ENCODE results near the gene GRIN2C.

GRIN2C gene

GRCh38 chr17:74818291-74818938, 41.3 kb downstream of the GRIN2C start:
- no peak for DNase-seq

- no peak for DNase-seq
Measured at GRCh38 chr17:74816905-74817620, 42.6 kb downstream of the GRIN2C start.

- DNase-seq, result no peak
Measured at GRCh38 chr17:74815550-74816370, 43.9 kb downstream of the GRIN2C start.

GRCh38 chr17:74815067-74815466, 44.6 kb downstream of the GRIN2C start:
- DNase-seq, result no peak

DNA sequence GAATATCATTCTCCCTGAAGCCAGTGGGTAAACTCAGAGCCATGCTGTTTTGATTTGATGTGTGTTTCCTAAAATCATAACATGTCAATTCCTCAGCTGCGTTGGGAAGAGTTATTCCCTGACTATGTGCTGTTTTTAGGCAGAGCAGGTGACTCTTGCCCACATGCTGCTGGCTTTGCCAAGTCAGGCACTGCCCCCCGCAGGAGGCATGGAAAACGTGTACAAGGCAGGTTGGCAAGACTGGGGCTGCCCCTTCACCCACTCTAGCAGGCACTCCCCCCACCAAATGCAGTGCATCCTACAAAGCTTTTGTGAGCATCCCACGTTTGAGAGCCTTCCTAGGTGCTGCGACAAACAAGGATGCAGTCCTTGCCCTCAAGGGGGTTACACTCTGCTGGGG, 45.2 kb downstream of the GRIN2C start:
- no peak for DNase-seq

GRCh38 chr17:74812109-74813009, 47.3 kb downstream of the GRIN2C start:
- no peak for DNase-seq

GRCh38 chr17:74810699-74811485, 48.8 kb downstream of the GRIN2C start:
- DNase-seq, result no peak

GRCh38 chr17:74808714-74809430, 50.8 kb downstream of the GRIN2C start:
- DNase-seq, result no peak

- no peak for DNase-seq
Measured at GRCh38 chr17:74807925-74808324, 51.8 kb downstream of the GRIN2C start.

DNA sequence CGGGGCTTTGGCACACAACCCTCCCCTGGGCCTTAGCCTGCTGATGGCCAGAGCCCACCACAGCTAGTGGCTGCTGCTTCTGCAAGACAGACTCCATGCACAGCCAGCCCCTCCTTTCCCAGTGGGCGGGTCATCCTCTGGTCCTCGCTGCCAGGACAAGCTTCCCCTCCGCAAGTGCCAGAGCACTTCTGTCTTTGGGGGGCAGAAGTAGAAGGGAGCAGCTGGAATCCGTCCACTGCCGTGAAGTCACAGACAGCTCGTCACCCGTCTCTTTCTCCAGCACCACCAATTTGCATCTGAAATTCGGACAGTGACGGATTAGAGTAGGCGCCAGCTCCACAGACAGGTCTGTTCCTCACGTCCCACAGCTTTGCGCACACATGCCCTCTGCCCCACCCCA, 52.2 kb downstream of the GRIN2C start:
- no peak for DNase-seq

DNA sequence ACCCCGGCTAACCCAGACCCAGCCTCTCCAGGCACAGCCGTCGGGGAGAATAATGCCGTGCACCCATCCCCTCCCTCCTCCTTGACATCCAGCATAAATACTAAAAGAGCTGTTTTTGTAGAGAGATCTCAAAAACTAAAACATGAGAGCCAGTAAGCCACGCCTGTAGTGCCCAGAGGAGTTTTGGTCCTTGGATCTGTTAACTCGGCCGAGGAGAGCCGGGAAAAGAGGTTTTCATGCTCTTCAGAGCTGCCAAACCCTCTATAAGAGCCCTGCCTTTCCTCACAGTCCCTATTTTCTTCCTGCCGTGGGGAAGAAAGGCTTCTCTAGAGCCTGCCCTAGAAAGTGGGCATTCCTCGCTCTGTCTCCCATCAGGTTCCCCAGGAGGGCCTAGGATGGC, 53.4 kb downstream of the GRIN2C start:
- DNase-seq, result no peak

DNA sequence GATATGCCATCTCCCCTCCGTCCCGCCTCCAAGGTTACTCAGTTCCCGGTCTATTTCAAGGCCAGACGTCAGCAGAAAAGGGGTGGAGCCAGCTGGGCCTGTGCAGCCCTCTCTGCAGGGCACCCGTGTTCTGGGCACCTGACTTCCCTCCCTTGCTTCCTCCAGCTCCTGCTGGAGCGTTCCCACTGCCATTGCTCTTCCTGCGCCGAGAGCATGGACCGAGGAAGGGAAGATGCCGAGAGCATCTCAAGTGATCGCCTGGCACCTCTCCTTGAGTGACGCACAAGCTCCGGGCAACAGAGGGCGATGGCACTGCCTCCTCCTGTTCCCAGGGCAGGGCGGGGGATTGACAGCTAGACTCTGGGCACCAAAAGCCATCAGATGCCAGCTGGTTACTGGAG, 54.1 kb downstream of the GRIN2C start:
- no peak for DNase-seq

DNA sequence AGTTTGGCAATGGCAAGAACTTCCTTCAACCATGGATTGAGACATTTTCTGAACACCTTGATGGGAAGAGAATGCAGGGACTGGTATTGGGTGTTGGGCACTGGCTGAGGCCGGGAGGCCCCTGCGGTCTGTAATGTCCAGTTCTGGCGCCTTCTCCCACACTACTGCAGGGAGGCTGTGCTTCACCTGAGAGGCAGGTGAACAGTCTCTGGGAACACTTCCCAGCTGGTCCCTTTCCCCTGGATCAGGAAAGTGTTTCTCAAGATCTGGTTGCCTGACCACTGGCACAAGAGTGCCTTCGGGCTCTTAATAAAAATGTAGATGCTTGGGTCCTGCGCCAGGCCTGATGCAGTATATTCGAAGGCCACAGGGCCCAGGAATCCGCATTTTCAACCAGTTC, 55.0 kb downstream of the GRIN2C start:
- DNase-seq, result no peak

- no peak for DNase-seq
Measured at GRCh38 chr17:74803971-74804370, 55.7 kb downstream of the GRIN2C start.

DNA sequence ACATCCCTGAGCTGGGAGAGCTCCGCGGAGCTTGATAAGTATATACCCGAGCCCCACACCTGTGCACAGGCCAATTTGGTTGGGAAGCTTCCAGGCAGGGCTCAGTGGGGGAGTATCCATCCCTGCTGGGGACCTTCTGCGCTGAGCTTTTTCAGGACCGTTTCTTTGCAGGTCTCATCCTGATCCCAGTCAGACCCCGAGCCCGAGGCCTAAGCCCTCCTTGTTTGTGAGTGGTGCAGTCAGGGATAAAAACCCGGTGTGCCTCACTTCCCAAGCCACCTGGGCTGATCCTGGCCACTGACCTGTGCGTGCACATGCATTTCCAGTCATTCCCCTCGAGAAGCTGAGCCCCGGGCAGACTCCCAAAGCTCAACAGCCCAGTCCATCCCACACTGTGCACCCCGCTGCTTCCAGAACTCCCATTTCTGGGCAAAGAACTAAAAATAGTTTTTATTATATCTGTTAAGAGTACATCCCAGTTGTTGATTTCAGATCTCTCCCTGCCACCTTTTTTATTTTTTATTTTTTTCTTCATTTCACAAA, 56.2 kb downstream of the GRIN2C start:
- no peak for DNase-seq

DNA sequence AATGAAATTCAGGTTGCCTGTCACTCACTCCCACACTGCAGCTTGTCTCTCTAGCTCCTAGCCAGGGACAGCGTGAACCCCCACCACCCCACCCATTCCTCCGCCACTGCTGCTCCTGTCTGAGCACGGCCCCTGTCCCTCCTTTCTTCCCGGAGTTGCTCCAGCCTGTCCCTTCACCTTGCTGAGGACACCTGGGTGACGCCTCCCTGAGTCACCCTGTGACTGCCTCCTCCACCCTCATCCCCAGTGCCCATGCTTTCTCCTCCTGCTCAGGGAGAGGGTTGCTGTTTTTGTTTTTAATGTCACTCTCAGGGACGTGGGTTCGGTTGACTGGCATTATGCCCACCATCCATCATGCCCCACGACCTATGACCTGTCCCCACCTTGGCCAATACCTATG, 57.8 kb downstream of the GRIN2C start:
- no peak for DNase-seq

DNA sequence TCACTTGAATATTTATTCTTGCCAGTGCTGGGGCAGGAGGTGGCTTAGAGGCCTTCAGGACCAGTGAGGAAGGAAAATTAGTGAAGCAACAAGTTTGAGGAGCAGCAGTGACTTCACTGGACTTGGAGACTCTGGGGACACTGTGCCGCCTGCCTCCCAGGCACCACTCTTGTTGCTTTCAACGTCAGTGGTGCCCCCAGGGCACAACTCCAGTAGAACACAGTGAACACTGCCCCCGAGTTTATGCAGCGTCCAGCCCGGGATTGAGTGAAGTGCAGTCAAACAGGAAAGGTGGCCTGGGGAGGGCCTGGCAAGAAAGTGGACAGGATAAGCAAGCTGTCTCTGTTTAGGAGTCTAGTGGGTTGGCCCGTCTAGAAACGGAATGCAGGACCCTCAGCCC, 59.2 kb downstream of the GRIN2C start:
- DNase-seq, result no peak

DNA sequence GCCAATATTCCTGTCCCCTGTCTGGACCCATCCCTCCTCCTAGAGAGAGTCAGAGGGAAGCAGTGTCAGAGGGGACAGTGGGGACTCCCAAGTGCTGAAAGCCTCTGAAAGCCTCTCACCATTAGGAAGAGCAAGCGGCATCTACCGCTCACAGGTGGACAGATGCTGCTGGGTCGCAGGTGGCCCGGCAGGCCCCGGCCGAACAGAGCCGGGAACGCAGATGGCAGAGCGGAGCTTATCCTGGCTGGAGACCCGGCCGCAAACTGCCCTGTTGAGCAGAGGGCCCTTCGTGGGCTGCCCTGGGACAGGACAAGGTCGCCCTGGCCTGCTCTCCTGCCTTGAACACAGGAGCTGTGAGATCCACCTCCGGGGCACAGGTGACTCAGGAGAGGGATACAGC, 60.6 kb downstream of the GRIN2C start:
- no peak for DNase-seq

DNA sequence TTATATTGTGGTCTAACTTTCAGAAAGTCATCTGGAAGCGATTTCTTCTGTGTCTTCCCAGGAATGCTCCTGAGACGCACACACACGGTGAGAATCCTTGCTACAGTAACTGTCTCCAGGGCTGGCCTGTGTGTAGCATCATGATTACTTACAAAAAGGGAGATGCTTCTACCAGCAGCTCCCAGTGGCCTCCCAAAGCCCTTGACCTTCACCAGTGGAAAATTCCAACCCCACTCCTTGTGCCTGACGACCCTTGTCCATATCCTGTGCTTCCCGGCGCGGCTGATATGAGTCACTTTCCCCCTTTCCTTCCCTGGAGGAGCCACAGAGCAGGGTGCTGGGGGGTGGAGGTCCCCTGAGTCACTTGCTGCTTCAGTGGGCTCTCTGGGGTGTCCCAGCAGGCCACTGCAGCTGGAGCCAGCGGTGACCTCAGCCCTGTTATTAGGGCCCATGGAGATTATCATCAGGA, 61.4 kb downstream of the GRIN2C start:
- DNase-seq, result no peak

DNA sequence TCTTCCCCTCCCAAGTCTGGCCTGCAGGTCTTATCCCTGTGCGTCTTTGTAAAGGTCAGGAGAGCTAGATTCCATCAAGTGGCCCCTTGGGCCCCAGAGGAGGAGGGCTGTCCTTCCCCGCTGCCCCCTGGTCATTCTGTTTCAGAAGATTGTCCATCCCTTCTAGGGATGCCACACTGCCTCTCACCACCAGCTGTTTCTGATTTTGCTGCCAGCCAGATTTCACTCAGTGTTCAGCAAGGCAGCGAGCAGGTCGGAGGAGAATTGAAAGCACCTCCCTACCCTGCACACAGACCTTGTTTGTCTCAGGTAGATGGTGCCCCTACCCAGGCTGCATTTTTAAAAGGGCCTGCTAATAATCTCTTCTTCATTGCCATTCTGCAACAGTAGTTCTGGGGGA, 61.9 kb downstream of the GRIN2C start:
- DNase-seq, result no peak

GRCh38 chr17:74796866-74797265, 62.8 kb downstream of the GRIN2C start:
- no peak for DNase-seq

Data from CD4-positive, alpha-beta T cell treated with Interleukin-17A for 1 hour (primary cell).